Measurements from ENCODE around the gene ARID1B.

The ARID1B gene

GRCh38 chr6:156778454-156779205, 1.5 kb downstream of the ARID1B start:
- H3K27me3 ChIP-seq (ENCODE audit: insufficient read depth, low read length) = no peaks in the 10 kb centered on the region
- H3K9me2 ChIP-seq (ENCODE audit: low read depth, low read length) = no peaks in the 10 kb centered on the region
- H3K79me2 ChIP-seq (ENCODE audit: insufficient read depth, low read length) = peaks cover 41% of the 10 kb centered on the region
- H3K9ac ChIP-seq (ENCODE audit: low read length) = peak overlapping the region; percentile 92
- H3K4me3 ChIP-seq (ENCODE audit: low read depth, low read length, poor library complexity, severe bottlenecking) = peak overlapping the region; percentile 81
- H2AFZ ChIP-seq (ENCODE audit: low read length) = no peak overlapping the region
- H3K36me3 ChIP-seq (ENCODE audit: insufficient read depth, low read length) = peaks cover 4% of the 10 kb centered on the region; the same call in 1 of the 2 replicates
- H3K27ac ChIP-seq (ENCODE audit: low read depth, low read length, poor library complexity, severe bottlenecking) = peak overlapping the region; percentile 88
- H4K20me1 ChIP-seq (ENCODE audit: insufficient read depth, low read length) = no peaks in the 10 kb centered on the region
- H3K4me1 ChIP-seq (ENCODE audit: insufficient read depth, low read length, severe bottlenecking) = peaks cover 56% of the 10 kb centered on the region
- TF ChIP-seq EZH2 (IDR thresholded peaks at IDR 0.05; ENCODE audit: borderline replicate concordance, low read length) (no peak), CTCF (IDR thresholded peaks at IDR 0.05; ENCODE audit: low read length) (no peak)
- H3K4me2 ChIP-seq (ENCODE audit: low read length) = peak overlapping the region; percentile 97
- H3F3A ChIP-seq (ENCODE audit: insufficient read depth, low read length) = no peaks in the 10 kb centered on the region
- no peaks in the 10 kb centered on the region for H3K9me3 ChIP-seq (ENCODE audit: low read length)

GRCh38 chr6:156779206-156780094, 2.3 kb downstream of the ARID1B start:
- H3K9me3 ChIP-seq (ENCODE audit: low read length) = no peaks in the 10 kb centered on the region
- peaks cover 49% of the 10 kb centered on the region for H3K79me2 ChIP-seq (ENCODE audit: insufficient read depth, low read length)
- peak overlapping the region; percentile 81 for H3K4me3 ChIP-seq (ENCODE audit: low read depth, low read length, poor library complexity, severe bottlenecking)
- H3K36me3 ChIP-seq (ENCODE audit: insufficient read depth, low read length) = peaks cover 9% of the 10 kb centered on the region
- no peaks in the 10 kb centered on the region for H4K20me1 ChIP-seq (ENCODE audit: insufficient read depth, low read length)
- H3K9ac ChIP-seq (ENCODE audit: low read length) = peak overlapping the region; percentile 92
- H3K4me2 ChIP-seq (ENCODE audit: low read length) = peak overlapping the region; percentile 97
- peaks cover 62% of the 10 kb centered on the region for H3K4me1 ChIP-seq (ENCODE audit: insufficient read depth, low read length, severe bottlenecking)
- no peak for TF ChIP-seq EZH2 (IDR thresholded peaks at IDR 0.05; ENCODE audit: borderline replicate concordance, low read length)
- TF ChIP-seq CTCF (IDR thresholded peaks at IDR 0.05; ENCODE audit: low read length) = no peak
- H3K9me2 ChIP-seq (ENCODE audit: low read depth, low read length) = no peaks in the 10 kb centered on the region
- H3K27me3 ChIP-seq (ENCODE audit: insufficient read depth, low read length) = no peaks in the 10 kb centered on the region
- H3K27ac ChIP-seq (ENCODE audit: low read depth, low read length, poor library complexity, severe bottlenecking) = peak overlapping the region; percentile 88
- H3F3A ChIP-seq (ENCODE audit: insufficient read depth, low read length) = no peaks in the 10 kb centered on the region
- no peak overlapping the region for H2AFZ ChIP-seq (ENCODE audit: low read length)

- no peaks in the 10 kb centered on the region for H3K9me2 ChIP-seq (ENCODE audit: low read depth, low read length)
- TF ChIP-seq CTCF (IDR thresholded peaks at IDR 0.05; ENCODE audit: low read length) (no peak), EZH2 (IDR thresholded peaks at IDR 0.05; ENCODE audit: borderline replicate concordance, low read length) (no peak)
- H3K27me3 ChIP-seq (ENCODE audit: insufficient read depth, low read length) = no peaks in the 10 kb centered on the region
- peaks cover 16% of the 10 kb centered on the region for H3K36me3 ChIP-seq (ENCODE audit: insufficient read depth, low read length)
- peak overlapping the region; percentile 81 for H3K4me3 ChIP-seq (ENCODE audit: low read depth, low read length, poor library complexity, severe bottlenecking)
- peaks cover 56% of the 10 kb centered on the region for H3K79me2 ChIP-seq (ENCODE audit: insufficient read depth, low read length)
- no peaks in the 10 kb centered on the region for H4K20me1 ChIP-seq (ENCODE audit: insufficient read depth, low read length)
- no peaks in the 10 kb centered on the region for H3F3A ChIP-seq (ENCODE audit: insufficient read depth, low read length)
- peak overlapping the region; percentile 97 for H3K4me2 ChIP-seq (ENCODE audit: low read length)
- H3K9ac ChIP-seq (ENCODE audit: low read length) = peak overlapping the region; percentile 92
- no peak overlapping the region for H2AFZ ChIP-seq (ENCODE audit: low read length)
- H3K4me1 ChIP-seq (ENCODE audit: insufficient read depth, low read length, severe bottlenecking) = peaks cover 62% of the 10 kb centered on the region
- peak overlapping the region; percentile 88 for H3K27ac ChIP-seq (ENCODE audit: low read depth, low read length, poor library complexity, severe bottlenecking)
- no peaks in the 10 kb centered on the region for H3K9me3 ChIP-seq (ENCODE audit: low read length)
Measured at GRCh38 chr6:156780102-156780641, 3.0 kb downstream of the ARID1B start.

Data from OCI-LY1 (cell line).